ENCODE results near the gene TRIO. TPM values are rescaled to one million over a fixed set of nuclear protein-coding genes. Genes with fewer than 3 reads are reported as not detected.

Gene TRIO
- polyA plus RNA-seq, 1 donor (not counting 4 experiments of a cell fraction or from before 2014, with no cell fraction given): 57.2 TPM

- Histone ChIP-seq H3K4me2 (ENCODE audit: control insufficient read depth, extremely low read depth, insufficient read depth, low read depth, low read length) (peak overlapping the region; percentile 91), H3K36me3 (ENCODE audit: control insufficient read depth in 2 of 2, extremely low read depth in 1 of 2, insufficient read depth in 2 of 2, low read length in 2 of 2) (no peaks in the 10 kb centered on the region), H3K79me2 (ENCODE audit: control insufficient read depth, insufficient read depth, low read length) (peaks cover 95% of the 10 kb centered on the region), H3K4me1 (ENCODE audit: control insufficient read depth, extremely low read depth, insufficient read depth, low read length) (peaks cover 52% of the 10 kb centered on the region), H3K4me3 (ENCODE audit: control insufficient read depth in 2 of 3, extremely low read depth in 1 of 3, insufficient read depth in 2 of 3, low read depth in 1 of 3, low read length in 3 of 3) (peak overlapping the region in 1 of 3 experiments; percentile 30), H2AFZ (ENCODE audit: control insufficient read depth, low read length) (no peak overlapping the region), H3K9me3 (ENCODE audit: control insufficient read depth, low read depth, low read length) (no peaks in the 10 kb centered on the region), H3K9ac (ENCODE audit: control insufficient read depth, extremely low read depth, insufficient read depth, low read length) (peak overlapping the region; percentile 71), H3K27me3 (ENCODE audit: control insufficient read depth, extremely low read depth, insufficient read depth, low read length) (no peaks in the 10 kb centered on the region), H3K27ac (ENCODE audit: control insufficient read depth, insufficient read depth, low read length) (peak overlapping the region; percentile 89), H4K20me1 (ENCODE audit: control insufficient read depth, extremely low read depth, insufficient read depth, low read length) (peaks cover 50% of the 10 kb centered on the region), H3K9me1 (ENCODE audit: control insufficient read depth, extremely low read depth, insufficient read depth, low read length) (peaks cover 14% of the 10 kb centered on the region)
- TF ChIP-seq CTCF (optimal IDR thresholded peaks at IDR 0.05 in 1 of 3, IDR thresholded peaks at IDR 0.05 in 1 of 3, conservative IDR thresholded peaks at IDR 0.05 in 1 of 3; ENCODE audit: extremely low read depth in 1 of 3, insufficient read depth in 2 of 3, low read length in 3 of 3): no peak
- TF ChIP-seq EZH2 (IDR thresholded peaks at IDR 0.05; ENCODE audit: low read length): no peak
- DNase-seq (ENCODE audit: low read depth, low spot score): no peak
- FAIRE-seq: no peak
- dilution Hi-C loops (cut with MboI; ENCODE audit: extremely low pct_ligation_motif_present, low sequenced_read_pairs): no loop called here
Observed at GRCh38 chr5:14155739-14156138, 12.6 kb downstream of the TRIO start.

- Histone ChIP-seq H2AFZ (ENCODE audit: control insufficient read depth, low read length) (no peak overlapping the region), H3K4me1 (ENCODE audit: control insufficient read depth, extremely low read depth, insufficient read depth, low read length) (peaks cover 55% of the 10 kb centered on the region), H3K9ac (ENCODE audit: control insufficient read depth, extremely low read depth, insufficient read depth, low read length) (peak overlapping the region; percentile 71), H3K27me3 (ENCODE audit: control insufficient read depth, extremely low read depth, insufficient read depth, low read length) (no peaks in the 10 kb centered on the region), H3K36me3 (ENCODE audit: control insufficient read depth in 2 of 2, extremely low read depth in 1 of 2, insufficient read depth in 2 of 2, low read length in 2 of 2) (no peaks in the 10 kb centered on the region), H3K9me3 (ENCODE audit: control insufficient read depth, low read depth, low read length) (no peaks in the 10 kb centered on the region), H3K27ac (ENCODE audit: control insufficient read depth, insufficient read depth, low read length) (peak overlapping the region; percentile 89), H3K4me3 (ENCODE audit: control insufficient read depth in 2 of 3, extremely low read depth in 1 of 3, insufficient read depth in 2 of 3, low read depth in 1 of 3, low read length in 3 of 3) (peak overlapping the region in 2 of 3 experiments; percentile 30 to 64), H3K9me1 (ENCODE audit: control insufficient read depth, extremely low read depth, insufficient read depth, low read length) (peaks cover 19% of the 10 kb centered on the region), H3K79me2 (ENCODE audit: control insufficient read depth, insufficient read depth, low read length) (peaks cover 95% of the 10 kb centered on the region), H4K20me1 (ENCODE audit: control insufficient read depth, extremely low read depth, insufficient read depth, low read length) (peaks cover 50% of the 10 kb centered on the region), H3K4me2 (ENCODE audit: control insufficient read depth, extremely low read depth, insufficient read depth, low read depth, low read length) (peak overlapping the region; percentile 91)
- dilution Hi-C loops (cut with MboI; ENCODE audit: extremely low pct_ligation_motif_present, low sequenced_read_pairs): no loop called here
- DNase-seq (ENCODE audit: low read depth, low spot score) (no peak), FAIRE-seq (no peak)
- no peak for TF ChIP-seq CTCF (optimal IDR thresholded peaks at IDR 0.05 in 1 of 3, IDR thresholded peaks at IDR 0.05 in 1 of 3, conservative IDR thresholded peaks at IDR 0.05 in 1 of 3; ENCODE audit: extremely low read depth in 1 of 3, insufficient read depth in 2 of 3, low read length in 3 of 3)
- no peak for TF ChIP-seq EZH2 (IDR thresholded peaks at IDR 0.05; ENCODE audit: low read length)
Observed at GRCh38 chr5:14156290-14156649, 13.1 kb downstream of the TRIO start.

All from keratinocyte (primary cell).